Kidney (tissue), 14 donors: ENCODE data around the gene AGER. TPM values are rescaled to one million over a fixed set of nuclear protein-coding genes. Genes with fewer than 3 reads are reported as not detected.
A peak's percentile ranks its signal among the peaks of the same experiment; 100 is the strongest.

Experiments
- DNase-seq, 5 donors: peaks; one replicate each; pipeline ENCODE4 v3.0.0-alpha.2; 2013 to 2020
- FAIRE-seq: peaks from 2 replicates; lab custom pipeline; 2012; peaks lifted over from hg19 to GRCh38; lab: Jason Lieb, UNC
- H3K27ac ChIP-seq, 2 donors: one replicate each; pipeline ENCODE4 v1.7.0; 2013; ENCODE audit warnings: low read depth in 2 of 2, low read length in 2 of 2, inconsistent platforms in 1 of 2
- H3K27me3 ChIP-seq: one replicate; pipeline ENCODE4 v1.7.1; 2013; ENCODE audit warnings: low read length, inconsistent platforms; ENCODE audit not compliant: control insufficient read depth, insufficient read depth
- H3K36me3 ChIP-seq, 3 donors: one replicate each; pipeline versions ENCODE4 v1.7.0 to v1.7.1; 2013; ENCODE audit warnings: low read length in 3 of 3, control low read depth in 1 of 3, inconsistent platforms in 1 of 3; ENCODE audit not compliant: insufficient read depth in 3 of 3, control insufficient read depth in 2 of 3
- H3K4me1 ChIP-seq, 3 donors: one replicate each; pipeline versions ENCODE4 v1.7.0 to v1.7.1; 2013; ENCODE audit warnings: low read length in 3 of 3, inconsistent platforms in 1 of 3, low read depth in 1 of 3; ENCODE audit not compliant: control insufficient read depth in 2 of 3, insufficient read depth in 2 of 3
- H3K4me3 ChIP-seq, 3 donors: one replicate each; pipeline versions ENCODE4 v1.7.0 to v1.8.1; 2013; ENCODE audit warnings: low read length in 3 of 3, control low read depth in 1 of 3, inconsistent platforms in 1 of 3
- H3K9ac ChIP-seq, 3 donors: one replicate each; pipeline versions ENCODE4 v1.7.0 to v1.7.1; 2013; ENCODE audit warnings: low read length in 3 of 3, control low read depth in 1 of 3, inconsistent platforms in 1 of 3
- H3K9me3 ChIP-seq, 3 donors: one replicate each; pipeline versions ENCODE4 v1.7.0 to v1.7.1; 2013; ENCODE audit warnings: low read length in 3 of 3, control low read depth in 1 of 3, inconsistent platforms in 1 of 3; ENCODE audit not compliant: control insufficient read depth in 2 of 3, insufficient read depth in 1 of 3
- intact Hi-C: fragments of 100-400 bp; cut with DNase I; formaldehyde crosslinking; loops from one replicate; pipeline ENCODE4 v1.11.1; 2022
- polyA plus RNA-seq: library from polyadenylated mRNA; stranded (reverse); fragments of 350-450 nt; fragmentation: Illumina TruSeq; extraction: RNeasy Lipid Tissue Mini Kit (QIAGEN cat#74804); gene quantifications from one replicate; pipeline ENCODE4 v1.2.3, GENCODE V29; 2014; ENCODE audit warnings: low read depth, low replicate concordance; ENCODE audit not compliant: insufficient read depth
- total RNA-seq: library from RNA; stranded (reverse); fragmentation: NEBNext Ultra II Directional; extraction: Animal tissue kit (Norgen Biotek cat#: 25700); gene quantifications from one replicate; pipeline ENCODE4 v1.2.1, GENCODE V29; 2021
- TF ChIP-seq, protein P1 (sequence below): IDR thresholded peaks from 3 replicates; pipeline ENCODE4 v1.5.1; 2012; ENCODE audit warnings: mild to moderate bottlenecking, moderate library complexity, borderline replicate concordance; ENCODE audit not compliant: insufficient read depth; ENCODE audit errors: extremely low read depth
- donor health status: control.
- donor health status: control.
- donor health status: control.
- donor health status: control.
- donor health status: control.
- donor health status: DM: yes; HTN: yes; CAD: no.
- donor health status: Normal renal cell carcinoma (clear cell type).

AGER gene
- total and polyA plus RNA-seq, 2 donors from 2014 or later: 7.1 to 13.0 TPM

- H3K9ac ChIP-seq: no peak overlapping the region
- intact Hi-C loops: no loop called here
- H3K9me3 ChIP-seq: no peaks in the 10 kb centered on the region
- H3K27me3 ChIP-seq: no peaks in the 10 kb centered on the region
- no peak overlapping the region for H3K4me3 ChIP-seq
- no peaks in the 10 kb centered on the region for H3K36me3 ChIP-seq
- no peak overlapping the region for H3K27ac ChIP-seq
- H3K4me1 ChIP-seq: no peaks in the 10 kb centered on the region
- DNase-seq (peak; percentile 23 to 54 (median 49)), FAIRE-seq (no peak)
- TF ChIP-seq, protein P1, sequence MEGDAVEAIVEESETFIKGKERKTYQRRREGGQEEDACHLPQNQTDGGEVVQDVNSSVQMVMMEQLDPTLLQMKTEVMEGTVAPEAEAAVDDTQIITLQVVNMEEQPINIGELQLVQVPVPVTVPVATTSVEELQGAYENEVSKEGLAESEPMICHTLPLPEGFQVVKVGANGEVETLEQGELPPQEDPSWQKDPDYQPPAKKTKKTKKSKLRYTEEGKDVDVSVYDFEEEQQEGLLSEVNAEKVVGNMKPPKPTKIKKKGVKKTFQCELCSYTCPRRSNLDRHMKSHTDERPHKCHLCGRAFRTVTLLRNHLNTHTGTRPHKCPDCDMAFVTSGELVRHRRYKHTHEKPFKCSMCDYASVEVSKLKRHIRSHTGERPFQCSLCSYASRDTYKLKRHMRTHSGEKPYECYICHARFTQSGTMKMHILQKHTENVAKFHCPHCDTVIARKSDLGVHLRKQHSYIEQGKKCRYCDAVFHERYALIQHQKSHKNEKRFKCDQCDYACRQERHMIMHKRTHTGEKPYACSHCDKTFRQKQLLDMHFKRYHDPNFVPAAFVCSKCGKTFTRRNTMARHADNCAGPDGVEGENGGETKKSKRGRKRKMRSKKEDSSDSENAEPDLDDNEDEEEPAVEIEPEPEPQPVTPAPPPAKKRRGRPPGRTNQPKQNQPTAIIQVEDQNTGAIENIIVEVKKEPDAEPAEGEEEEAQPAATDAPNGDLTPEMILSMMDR: no peak
These were observed 19.6 kb upstream of the AGER start for GRCh38 chr6:32203426-32204267.

GRCh38 chr6:32202186-32202585 lies 18.1 kb upstream of the AGER start:
- Histone ChIP-seq H3K9me3 (no peaks in the 10 kb centered on the region), H3K4me3 (no peak overlapping the region), H3K27me3 (no peaks in the 10 kb centered on the region), H3K9ac (no peak overlapping the region), H3K27ac (no peak overlapping the region), H3K4me1 (peaks cover 0 to 3% (median 2%) of the 10 kb centered on the region in 3 donors), H3K36me3 (no peaks in the 10 kb centered on the region)
- TF ChIP-seq, protein P1: no peak
- intact Hi-C loops: no loop called here
- no peak for FAIRE-seq
- DNase-seq: peak in 2 of 5 donors; percentile 32 to 57

GRCh38 chr6:32200711-32201475 lies 16.8 kb upstream of the AGER start:
- H3K27ac ChIP-seq: no peak overlapping the region
- DNase-seq (peak in 2 of 5 donors; percentile 36 to 43), FAIRE-seq (no peak)
- H3K36me3 ChIP-seq: no peaks in the 10 kb centered on the region
- no peaks in the 10 kb centered on the region for H3K9me3 ChIP-seq
- TF ChIP-seq, protein P1: no peak
- H3K4me3 ChIP-seq: no peak overlapping the region
- no peaks in the 10 kb centered on the region for H3K27me3 ChIP-seq
- no peak overlapping the region for H3K9ac ChIP-seq
- intact Hi-C loops: no loop called here
- H3K4me1 ChIP-seq: peaks cover 0 to 10% (median 10%) of the 10 kb centered on the region in 3 donors
